ENCODE results near the gene LRRC72.

- TF ChIP-seq CTCF (IDR thresholded peaks at IDR 0.05) = no peak
- no peak for TF ChIP-seq POLR2A (IDR thresholded peaks at IDR 0.05)
These were observed 16.8 kb upstream of the LRRC72 start for GRCh38 chr7:16509829-16510228.
